ENCODE results near the gene SYK. TPM values are rescaled to one million over a fixed set of nuclear protein-coding genes. Genes with fewer than 3 reads are reported as not detected.

SYK gene
- polyA plus RNA-seq, 1 of the 3 experiments (the other 2 are of a cell fraction): not detected

DNA sequence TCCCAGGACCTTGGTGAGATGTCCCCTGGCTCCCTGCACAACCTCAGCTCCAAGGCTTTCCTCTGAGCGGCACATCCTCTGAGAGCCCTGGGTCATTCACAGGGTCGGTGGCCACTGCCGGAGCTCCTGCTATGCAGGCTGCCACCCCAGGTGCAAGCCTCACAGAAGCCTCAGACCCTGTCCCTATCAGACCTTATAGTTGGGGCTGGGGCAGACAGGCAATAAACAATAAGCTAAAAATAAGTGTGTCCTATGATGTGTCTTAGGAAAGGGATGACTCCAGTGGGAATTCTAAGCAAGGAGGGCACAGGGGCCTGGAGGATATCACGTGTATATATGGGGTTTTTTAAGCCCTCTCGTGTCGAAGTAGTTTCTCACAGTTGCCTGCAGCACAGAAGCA, 91.3 kb downstream of the SYK start:
- no peak overlapping the region for H3K4me3 ChIP-seq (ENCODE audit: low read depth in 2 of 2, low read length in 1 of 2)
- H3K79me2 ChIP-seq (ENCODE audit: insufficient read depth): no peaks in the 10 kb centered on the region
- H3F3A ChIP-seq (replicated peaks; ENCODE audit: insufficient read depth): no peaks in the 10 kb centered on the region
- H3K9me2 ChIP-seq: no peaks in the 10 kb centered on the region
- ChIA-PET CTCF (interaction anchor here (1.5 to 9.8 kb wide), 2 partner anchors 13 to 22 kb away, joined by 3 to 44 read pairs; no protein-coding TSS in a partner anchor), POLR2A (no interaction called here)
- no peak overlapping the region for H2AFZ ChIP-seq (ENCODE audit: low read depth)
- H3K9ac ChIP-seq: no peak overlapping the region
- no peak for DNase-seq
- H3K36me3 ChIP-seq (replicated peaks in 1 of 2; ENCODE audit: control insufficient read depth in 1 of 2, insufficient read depth in 2 of 2, low read length in 1 of 2): no peaks in the 10 kb centered on the region
- H3K9me3 ChIP-seq: no peaks in the 10 kb centered on the region
- H4K20me1 ChIP-seq (ENCODE audit: insufficient read depth): no peaks in the 10 kb centered on the region
- 63% methylated on average over 6 of the region's 6 CpGs for WGBS (ENCODE audit: low lambda C conversion rate)
- TF ChIP-seq GABPA (IDR thresholded peaks at IDR 0.05; ENCODE audit: low read depth): no peak
- no peak overlapping the region for H3K27ac ChIP-seq (ENCODE audit: low read depth in 2 of 2, low read length in 1 of 2)
- H3K27me3 ChIP-seq (ENCODE audit: insufficient read depth): no peaks in the 10 kb centered on the region; the same call in 1 of the 2 replicates
- no peaks in the 10 kb centered on the region; a peak in 1 of 4 replicates for H3K4me1 ChIP-seq (ENCODE audit: control insufficient read depth in 1 of 2, insufficient read depth in 2 of 2, low read depth in 1 of 2, low read length in 1 of 2)
- no peak overlapping the region for H3K4me2 ChIP-seq

DNA sequence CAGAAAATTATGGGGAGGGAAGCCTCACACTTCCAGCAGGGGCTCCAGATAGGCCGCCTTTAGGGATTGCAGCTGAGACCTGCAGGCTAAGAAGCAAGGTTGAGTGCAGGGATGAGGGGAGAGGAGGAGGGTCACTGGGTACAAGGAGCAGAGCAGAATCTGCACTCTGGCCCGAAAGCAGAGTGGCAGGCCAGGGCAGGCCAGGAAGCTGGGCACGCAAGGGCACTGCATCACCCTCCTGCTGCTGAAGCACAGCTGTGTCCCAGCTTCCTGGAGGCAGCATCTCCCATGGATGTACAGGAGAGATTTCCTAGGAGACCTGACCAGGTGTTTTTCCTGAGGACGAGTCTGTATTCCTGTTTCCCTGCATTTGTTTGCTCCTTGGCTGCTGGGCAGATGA, 92.1 kb downstream of the SYK start:
- H3K4me3 ChIP-seq (ENCODE audit: low read depth in 2 of 2, low read length in 1 of 2): no peak overlapping the region
- no peaks in the 10 kb centered on the region for H3K9me3 ChIP-seq
- no peaks in the 10 kb centered on the region for H3K9me2 ChIP-seq
- H3K4me2 ChIP-seq: no peak overlapping the region
- ChIA-PET CTCF (interaction anchor here (1.0 to 9.8 kb wide), 5 partner anchors 13 to 1296 kb away, joined by 3 to 44 read pairs (median 3); no protein-coding TSS in a partner anchor), POLR2A (no interaction called here)
- H3K4me1 ChIP-seq (ENCODE audit: control insufficient read depth in 1 of 2, insufficient read depth in 2 of 2, low read depth in 1 of 2, low read length in 1 of 2): no peaks in the 10 kb centered on the region; a peak in 1 of 4 replicates
- no peaks in the 10 kb centered on the region for H3K36me3 ChIP-seq (replicated peaks in 1 of 2; ENCODE audit: control insufficient read depth in 1 of 2, insufficient read depth in 2 of 2, low read length in 1 of 2)
- no peak overlapping the region for H3K9ac ChIP-seq
- TF ChIP-seq ELF1 (IDR thresholded peaks at IDR 0.05) (no peak), MAX (IDR thresholded peaks at IDR 0.05; ENCODE audit: low read depth) (no peak), EZH2phosphoT487 (IDR thresholded peaks at IDR 0.05; ENCODE audit: borderline replicate concordance, low read depth) (no peak), NRF1 (IDR thresholded peaks at IDR 0.05; ENCODE audit: low read depth, low read length) (no peak), TAF1 (IDR thresholded peaks at IDR 0.05; ENCODE audit: borderline replicate concordance, low read depth, low read length) (no peak), GATA2 (CRISPR knock-in tag; IDR thresholded peaks at IDR 0.05) (no peak), CHD2 (IDR thresholded peaks at IDR 0.05; ENCODE audit: low read length, partially characterized antibody) (no peak), REST (IDR thresholded peaks at IDR 0.05; ENCODE audit: low read depth, low read length) (no peak), TCF12 (IDR thresholded peaks at IDR 0.05) (no peak), SMC3 (IDR thresholded peaks at IDR 0.05; ENCODE audit: low read depth, low read length) (no peak), RFX5 (IDR thresholded peaks at IDR 0.05; ENCODE audit: low read length) (no peak), MXI1 (IDR thresholded peaks at IDR 0.05; ENCODE audit: low read depth, low read length) (no peak), NFIC (IDR thresholded peaks at IDR 0.05; ENCODE audit: borderline replicate concordance) (no peak), JUND (IDR thresholded peaks at IDR 0.05) (no peak)
- TF ChIP-seq, protein P1, sequence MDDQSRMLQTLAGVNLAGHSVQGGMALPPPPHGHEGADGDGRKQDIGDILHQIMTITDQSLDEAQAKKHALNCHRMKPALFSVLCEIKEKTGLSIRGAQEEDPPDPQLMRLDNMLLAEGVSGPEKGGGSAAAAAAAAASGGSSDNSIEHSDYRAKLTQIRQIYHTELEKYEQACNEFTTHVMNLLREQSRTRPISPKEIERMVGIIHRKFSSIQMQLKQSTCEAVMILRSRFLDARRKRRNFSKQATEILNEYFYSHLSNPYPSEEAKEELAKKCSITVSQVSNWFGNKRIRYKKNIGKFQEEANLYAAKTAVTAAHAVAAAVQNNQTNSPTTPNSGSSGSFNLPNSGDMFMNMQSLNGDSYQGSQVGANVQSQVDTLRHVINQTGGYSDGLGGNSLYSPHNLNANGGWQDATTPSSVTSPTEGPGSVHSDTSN (IDR thresholded peaks at IDR 0.05): no peak
- TF ChIP-seq, protein P2, sequence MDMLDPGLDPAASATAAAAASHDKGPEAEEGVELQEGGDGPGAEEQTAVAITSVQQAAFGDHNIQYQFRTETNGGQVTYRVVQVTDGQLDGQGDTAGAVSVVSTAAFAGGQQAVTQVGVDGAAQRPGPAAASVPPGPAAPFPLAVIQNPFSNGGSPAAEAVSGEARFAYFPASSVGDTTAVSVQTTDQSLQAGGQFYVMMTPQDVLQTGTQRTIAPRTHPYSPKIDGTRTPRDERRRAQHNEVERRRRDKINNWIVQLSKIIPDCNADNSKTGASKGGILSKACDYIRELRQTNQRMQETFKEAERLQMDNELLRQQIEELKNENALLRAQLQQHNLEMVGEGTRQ (IDR thresholded peaks at IDR 0.05; ENCODE audit: borderline replicate concordance, low read depth, low read length): no peak
- TF ChIP-seq, protein P3, sequence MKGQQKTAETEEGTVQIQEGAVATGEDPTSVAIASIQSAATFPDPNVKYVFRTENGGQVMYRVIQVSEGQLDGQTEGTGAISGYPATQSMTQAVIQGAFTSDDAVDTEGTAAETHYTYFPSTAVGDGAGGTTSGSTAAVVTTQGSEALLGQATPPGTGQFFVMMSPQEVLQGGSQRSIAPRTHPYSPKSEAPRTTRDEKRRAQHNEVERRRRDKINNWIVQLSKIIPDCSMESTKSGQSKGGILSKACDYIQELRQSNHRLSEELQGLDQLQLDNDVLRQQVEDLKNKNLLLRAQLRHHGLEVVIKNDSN (IDR thresholded peaks at IDR 0.05; ENCODE audit: borderline replicate concordance, low read depth): no peak
- TF ChIP-seq, protein P4, sequence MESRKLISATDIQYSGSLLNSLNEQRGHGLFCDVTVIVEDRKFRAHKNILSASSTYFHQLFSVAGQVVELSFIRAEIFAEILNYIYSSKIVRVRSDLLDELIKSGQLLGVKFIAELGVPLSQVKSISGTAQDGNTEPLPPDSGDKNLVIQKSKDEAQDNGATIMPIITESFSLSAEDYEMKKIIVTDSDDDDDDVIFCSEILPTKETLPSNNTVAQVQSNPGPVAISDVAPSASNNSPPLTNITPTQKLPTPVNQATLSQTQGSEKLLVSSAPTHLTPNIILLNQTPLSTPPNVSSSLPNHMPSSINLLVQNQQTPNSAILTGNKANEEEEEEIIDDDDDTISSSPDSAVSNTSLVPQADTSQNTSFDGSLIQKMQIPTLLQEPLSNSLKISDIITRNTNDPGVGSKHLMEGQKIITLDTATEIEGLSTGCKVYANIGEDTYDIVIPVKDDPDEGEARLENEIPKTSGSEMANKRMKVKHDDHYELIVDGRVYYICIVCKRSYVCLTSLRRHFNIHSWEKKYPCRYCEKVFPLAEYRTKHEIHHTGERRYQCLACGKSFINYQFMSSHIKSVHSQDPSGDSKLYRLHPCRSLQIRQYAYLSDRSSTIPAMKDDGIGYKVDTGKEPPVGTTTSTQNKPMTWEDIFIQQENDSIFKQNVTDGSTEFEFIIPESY (IDR thresholded peaks at IDR 0.05; ENCODE audit: borderline replicate concordance, low read depth): no peak
- no peak overlapping the region for H3K27ac ChIP-seq (ENCODE audit: low read depth in 2 of 2, low read length in 1 of 2)
- no peaks in the 10 kb centered on the region for H3F3A ChIP-seq (replicated peaks; ENCODE audit: insufficient read depth)
- no peaks in the 10 kb centered on the region; the same call in 1 of the 2 replicates for H3K27me3 ChIP-seq (ENCODE audit: insufficient read depth)
- no peak overlapping the region for H2AFZ ChIP-seq (ENCODE audit: low read depth)
- no peaks in the 10 kb centered on the region for H4K20me1 ChIP-seq (ENCODE audit: insufficient read depth)
- DNase-seq: no peak
- WGBS (ENCODE audit: low lambda C conversion rate): 45% methylated on average over 4 of the region's 4 CpGs
- H3K79me2 ChIP-seq (ENCODE audit: insufficient read depth): no peaks in the 10 kb centered on the region
